Activated CD8-positive, alpha-beta memory T cell treated with anti-CD3 and anti-CD28 coated beads, Interleukin-2, amount 50 U/mL, for 24 hours (primary cell): ENCODE results near the gene ADORA1.

ENCODE experiments used
- DNase-seq: peaks from one replicate; pipeline ENCODE4 v3.0.0-alpha.2; 2020; ENCODE audit errors: extremely low read depth

ADORA1 gene

GRCh38 chr1:203127666-203128430 is at the start of gene ADORA1:
ADORA1 (plus strand) TSS chr1:203127726; CDS start chr1:203128842, 1,116 bp downstream.
- no peak for DNase-seq

- DNase-seq: no peak
These were observed 49.6 kb upstream of the ADORA1 start for GRCh38 chr1:203077956-203078355.

- DNase-seq: no peak
These were observed 49.0 kb upstream of the ADORA1 start for GRCh38 chr1:203078478-203078877.

GRCh38 chr1:203080456-203080855 is 47.1 kb upstream of the ADORA1 start:
- DNase-seq: no peak

GRCh38 chr1:203081465-203082230 is 45.9 kb upstream of the ADORA1 start:
- DNase-seq: no peak

GRCh38 chr1:203082231-203082505 is 45.4 kb upstream of the ADORA1 start:
- no peak for DNase-seq

- no peak for DNase-seq
These were observed 44.7 kb upstream of the ADORA1 start for GRCh38 chr1:203082571-203083462.

- no peak for DNase-seq
These were observed 44.0 kb upstream of the ADORA1 start for GRCh38 chr1:203083463-203083921.

- no peak for DNase-seq
These were observed 42.7 kb upstream of the ADORA1 start for GRCh38 chr1:203084588-203085527.

GRCh38 chr1:203085528-203086406 is 41.8 kb upstream of the ADORA1 start, which contains the start of gene MYOG:
MYOG (minus strand) TSS chr1:203086012; CDS start chr1:203085961, 51 bp downstream.
- no peak for DNase-seq

- DNase-seq: no peak
These were observed 40.3 kb upstream of the ADORA1 start for GRCh38 chr1:203086992-203087763.

GRCh38 chr1:203088441-203088840 is 39.1 kb upstream of the ADORA1 start:
- no peak for DNase-seq

- DNase-seq: no peak
These were observed 38.4 kb upstream of the ADORA1 start for GRCh38 chr1:203089001-203089650.

- no peak for DNase-seq
These were observed 37.9 kb upstream of the ADORA1 start for GRCh38 chr1:203089651-203090045.

GRCh38 chr1:203090421-203091198 is 36.9 kb upstream of the ADORA1 start:
- DNase-seq: no peak

GRCh38 chr1:203091199-203091477 is 36.4 kb upstream of the ADORA1 start:
- no peak for DNase-seq

GRCh38 chr1:203091761-203092330 is 35.7 kb upstream of the ADORA1 start:
- no peak for DNase-seq
